Panc1 (cell line): Measurements from ENCODE around the gene POLR2F. TPM values are rescaled to one million over a fixed set of nuclear protein-coding genes. Genes with fewer than 3 reads are reported as not detected.

Experiments used
- ATAC-seq: fragments of 200-7000 bp; cut with Tn5 transposase; 2 replicates; pipeline ENCODE4 v1.9.1; 2020; ENCODE audit warnings: mild to moderate bottlenecking, moderate library complexity
- BruUV-seq: library from RNA; stranded (reverse); fragments of 400-500 nt; replicated peaks from 2 replicates; lab custom pipeline; 2021; lab: Mats Ljungman, UMichigan
- CTCF ChIA-PET: fragments of 300-600 bp; sonication (Branson Sonifier 250); formaldehyde crosslinking; loops from one replicate; lab custom pipeline; 2022; ENCODE audit warnings: antibody characterized with exemption; lab: Charles Lee
- POLR2A ChIA-PET: fragments of 300-600 bp; sonication (Branson Sonifier 250); formaldehyde crosslinking; loops from one replicate; lab custom pipeline; 2022; ENCODE audit warnings: antibody characterized with exemption; lab: Charles Lee
- DNase-seq: peaks from one replicate; pipeline ENCODE4 v3.0.0-alpha.2; 2010; ENCODE audit warnings: low read depth, low spot score
- H3K27ac ChIP-seq: 2 replicates; pipeline ENCODE4 v1.5.1; 2011; ENCODE audit warnings: mild to moderate bottlenecking, low read length, inconsistent platforms
- H3K27me3 ChIP-seq: fragments of 200-500 bp; sonication (Bioruptor generic); 2 replicates; pipeline ENCODE4 v1.6.0; 2014; ENCODE audit warnings: low read length, inconsistent platforms; ENCODE audit not compliant: control insufficient read depth, insufficient read depth
- H3K36me3 ChIP-seq: fragments of 200-500 bp; sonication (Bioruptor generic); 2 replicates; pipeline ENCODE4 v1.5.1; 2014; ENCODE audit warnings: inconsistent platforms, mild to moderate bottlenecking, low read length, moderate library complexity; ENCODE audit not compliant: control insufficient read depth, insufficient read depth
- H3K4me1 ChIP-seq: 2 replicates; pipeline ENCODE4 v1.5.1; 2011; ENCODE audit warnings: inconsistent platforms, mild to moderate bottlenecking, low read length, moderate library complexity; ENCODE audit not compliant: control insufficient read depth, insufficient read depth
- H3K4me3 ChIP-seq, 2 experiments: 2 replicates each; pipeline ENCODE4 v1.5.1; 2011 to 2012; ENCODE audit warnings: low read depth in 2 of 2, low read length in 2 of 2, mild to moderate bottlenecking in 2 of 2, inconsistent platforms in 1 of 2, moderate library complexity in 1 of 2
- H3K9me3 ChIP-seq: fragments of 200-500 bp; sonication (Bioruptor generic); 2 replicates; pipeline ENCODE4 v1.5.1; 2014; ENCODE audit warnings: low read depth, mild to moderate bottlenecking, inconsistent platforms, low read length, moderate library complexity; ENCODE audit not compliant: control insufficient read depth, insufficient read depth
- POLR2AphosphoS5 ChIP-seq: IDR thresholded peaks from 2 replicates; pipeline ENCODE4 v1.6.1; 2012; ENCODE audit warnings: mild to moderate bottlenecking, low read depth, low read length, moderate library complexity
- SIN3A ChIP-seq: IDR thresholded peaks from 2 replicates; pipeline ENCODE4 v1.6.1; 2012; ENCODE audit warnings: low read depth, mild to moderate bottlenecking, low read length, moderate library complexity, borderline replicate concordance; ENCODE audit not compliant: insufficient read depth
- TCF7L2 ChIP-seq: IDR thresholded peaks from 2 replicates; pipeline ENCODE4 v1.6.1; 2011; ENCODE audit warnings: mild to moderate bottlenecking, low read depth, low read length, inconsistent platforms
- in situ Hi-C: cut with HindIII; loops from 2 replicates; pipeline ENCODE4 v1.10.0; 2016; ENCODE audit warnings: low sequenced_read_pairs, low pct_unique_long_range_greater_than_20kb
- intact Hi-C: fragments of 100-400 bp; cut with micrococcal nuclease; formaldehyde crosslinking; loops from one replicate; pipeline ENCODE4 v1.10.0; 2022; ENCODE audit not compliant: unreplicated experiment
- total RNA-seq: library from RNA; stranded (reverse); gene quantifications from one replicate; pipeline ENCODE4 v1.2.1, GENCODE V29; 2021; ENCODE audit not compliant: unreplicated experiment
- TF ChIP-seq, protein P1 (sequence below): fragments of 450-650 bp; IDR thresholded peaks from 2 replicates; pipeline ENCODE4 v1.5.1; 2017; ENCODE audit warnings: mild to moderate bottlenecking
- TF ChIP-seq, protein P2 (sequence below), 2 experiments: IDR thresholded peaks; 2 replicates each; pipeline ENCODE4 v1.6.1; 2011 to 2012; ENCODE audit warnings: low read depth in 2 of 2, control low read depth in 1 of 2, low read length in 1 of 2, mild to moderate bottlenecking in 1 of 2, moderate library complexity in 1 of 2; ENCODE audit not compliant: insufficient read depth in 1 of 2

Gene POLR2F
- total RNA-seq, 1 experiment from 2014 or later: 89.7 TPM

DNA sequence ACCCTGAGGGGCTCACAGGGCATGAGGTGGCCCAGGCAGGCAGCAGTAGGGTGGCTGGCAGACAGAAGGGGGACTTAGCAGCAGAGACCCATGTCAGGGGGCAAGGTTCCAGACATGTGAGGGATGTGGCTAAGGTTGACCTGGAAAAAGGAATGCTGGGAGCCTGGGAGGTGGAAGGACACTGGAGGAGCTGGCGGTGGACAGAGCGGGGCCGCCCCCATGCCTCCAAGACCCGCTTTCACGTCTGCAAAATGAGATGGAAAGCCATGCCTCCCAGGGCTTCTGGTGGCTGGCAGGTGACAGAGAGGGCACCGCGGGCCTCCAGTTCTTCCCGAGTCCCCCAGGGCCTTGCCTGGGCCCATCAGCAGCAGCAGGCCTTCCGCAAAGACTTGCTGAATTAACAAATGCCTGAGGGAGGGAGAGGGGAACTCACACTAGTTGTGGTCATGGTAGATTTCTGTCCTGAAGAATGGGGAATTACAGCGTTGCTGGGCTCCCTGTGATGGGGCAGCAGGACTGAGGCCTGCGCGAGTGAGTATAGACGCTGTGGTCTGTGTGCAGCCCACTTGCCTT is 53.9 kb downstream of the POLR2F start:
- in situ Hi-C loops (no loop called here), intact Hi-C loops (no loop called here)
- POLR2A ChIA-PET: interaction anchor here (0.6 kb wide), 1 partner anchor 43 kb away, joined by 7 read pairs; no protein-coding TSS in a partner anchor
- CTCF ChIA-PET: no interaction called here
- Histone ChIP-seq H3K27me3 (no peaks in the 10 kb centered on the region), H3K4me1 (no peaks in the 10 kb centered on the region), H3K9me3 (no peaks in the 10 kb centered on the region), H3K4me3 (no peak overlapping the region), H3K27ac (no peak overlapping the region), H3K36me3 (no peaks in the 10 kb centered on the region)
- no peak for ATAC-seq
- no TSS peak for BruUV-seq
- TF ChIP-seq TCF7L2 (no peak), SIN3A (no peak), POLR2AphosphoS5 (no peak)
- TF ChIP-seq, protein P1, sequence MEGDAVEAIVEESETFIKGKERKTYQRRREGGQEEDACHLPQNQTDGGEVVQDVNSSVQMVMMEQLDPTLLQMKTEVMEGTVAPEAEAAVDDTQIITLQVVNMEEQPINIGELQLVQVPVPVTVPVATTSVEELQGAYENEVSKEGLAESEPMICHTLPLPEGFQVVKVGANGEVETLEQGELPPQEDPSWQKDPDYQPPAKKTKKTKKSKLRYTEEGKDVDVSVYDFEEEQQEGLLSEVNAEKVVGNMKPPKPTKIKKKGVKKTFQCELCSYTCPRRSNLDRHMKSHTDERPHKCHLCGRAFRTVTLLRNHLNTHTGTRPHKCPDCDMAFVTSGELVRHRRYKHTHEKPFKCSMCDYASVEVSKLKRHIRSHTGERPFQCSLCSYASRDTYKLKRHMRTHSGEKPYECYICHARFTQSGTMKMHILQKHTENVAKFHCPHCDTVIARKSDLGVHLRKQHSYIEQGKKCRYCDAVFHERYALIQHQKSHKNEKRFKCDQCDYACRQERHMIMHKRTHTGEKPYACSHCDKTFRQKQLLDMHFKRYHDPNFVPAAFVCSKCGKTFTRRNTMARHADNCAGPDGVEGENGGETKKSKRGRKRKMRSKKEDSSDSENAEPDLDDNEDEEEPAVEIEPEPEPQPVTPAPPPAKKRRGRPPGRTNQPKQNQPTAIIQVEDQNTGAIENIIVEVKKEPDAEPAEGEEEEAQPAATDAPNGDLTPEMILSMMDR: no peak
- TF ChIP-seq, protein P2, sequence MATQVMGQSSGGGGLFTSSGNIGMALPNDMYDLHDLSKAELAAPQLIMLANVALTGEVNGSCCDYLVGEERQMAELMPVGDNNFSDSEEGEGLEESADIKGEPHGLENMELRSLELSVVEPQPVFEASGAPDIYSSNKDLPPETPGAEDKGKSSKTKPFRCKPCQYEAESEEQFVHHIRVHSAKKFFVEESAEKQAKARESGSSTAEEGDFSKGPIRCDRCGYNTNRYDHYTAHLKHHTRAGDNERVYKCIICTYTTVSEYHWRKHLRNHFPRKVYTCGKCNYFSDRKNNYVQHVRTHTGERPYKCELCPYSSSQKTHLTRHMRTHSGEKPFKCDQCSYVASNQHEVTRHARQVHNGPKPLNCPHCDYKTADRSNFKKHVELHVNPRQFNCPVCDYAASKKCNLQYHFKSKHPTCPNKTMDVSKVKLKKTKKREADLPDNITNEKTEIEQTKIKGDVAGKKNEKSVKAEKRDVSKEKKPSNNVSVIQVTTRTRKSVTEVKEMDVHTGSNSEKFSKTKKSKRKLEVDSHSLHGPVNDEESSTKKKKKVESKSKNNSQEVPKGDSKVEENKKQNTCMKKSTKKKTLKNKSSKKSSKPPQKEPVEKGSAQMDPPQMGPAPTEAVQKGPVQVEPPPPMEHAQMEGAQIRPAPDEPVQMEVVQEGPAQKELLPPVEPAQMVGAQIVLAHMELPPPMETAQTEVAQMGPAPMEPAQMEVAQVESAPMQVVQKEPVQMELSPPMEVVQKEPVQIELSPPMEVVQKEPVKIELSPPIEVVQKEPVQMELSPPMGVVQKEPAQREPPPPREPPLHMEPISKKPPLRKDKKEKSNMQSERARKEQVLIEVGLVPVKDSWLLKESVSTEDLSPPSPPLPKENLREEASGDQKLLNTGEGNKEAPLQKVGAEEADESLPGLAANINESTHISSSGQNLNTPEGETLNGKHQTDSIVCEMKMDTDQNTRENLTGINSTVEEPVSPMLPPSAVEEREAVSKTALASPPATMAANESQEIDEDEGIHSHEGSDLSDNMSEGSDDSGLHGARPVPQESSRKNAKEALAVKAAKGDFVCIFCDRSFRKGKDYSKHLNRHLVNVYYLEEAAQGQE (IDR thresholded peaks at IDR 0.05; ENCODE audit: insufficient read depth in 1 of 2, low read depth in 2 of 2, low read length in 1 of 2): no peak
- no peak for DNase-seq

DNA sequence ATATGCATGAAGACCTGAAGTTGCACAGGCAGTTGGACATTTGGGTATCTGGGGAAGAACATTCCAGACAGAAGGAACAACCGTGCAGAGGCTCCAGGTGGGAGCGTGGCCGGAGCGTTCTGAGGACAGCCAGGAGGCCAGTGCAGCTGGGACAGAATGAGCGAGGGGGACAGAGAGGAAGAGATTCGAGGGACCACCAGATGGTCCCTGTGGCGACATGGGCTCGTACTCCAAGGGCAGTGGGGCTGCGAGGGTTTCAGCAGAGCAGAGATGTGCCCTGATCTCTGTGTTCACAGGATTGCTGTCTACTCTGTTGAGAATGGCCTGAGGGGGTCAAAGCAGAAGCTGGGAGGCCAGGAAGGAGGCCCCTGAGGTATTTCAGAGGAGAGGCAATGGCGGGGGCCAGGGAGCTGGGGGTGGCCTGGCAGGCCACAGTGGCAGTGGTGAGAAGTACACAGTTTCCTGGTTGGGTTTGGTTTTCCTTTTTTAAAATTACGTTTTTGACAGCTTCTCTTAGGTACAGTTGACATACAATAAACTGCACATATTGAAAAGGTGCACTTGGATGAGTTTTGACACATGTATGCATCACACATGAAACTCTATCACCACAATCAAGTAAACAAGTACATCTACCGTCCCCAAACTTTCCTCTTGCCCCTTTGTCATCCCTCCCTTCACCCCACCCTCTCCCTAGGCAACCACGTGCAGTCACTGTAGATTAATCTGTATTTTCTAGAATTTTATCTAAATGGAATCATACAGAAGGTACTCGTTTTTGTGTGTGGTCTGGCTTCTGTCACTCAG is 55.7 kb downstream of the POLR2F start:
- POLR2A ChIA-PET: no interaction called here
- no peak overlapping the region for H3K27ac ChIP-seq
- no peak for DNase-seq
- intact Hi-C loops (no loop called here), in situ Hi-C loops (no loop called here)
- BruUV-seq: no TSS peak
- H3K27me3 ChIP-seq: no peaks in the 10 kb centered on the region
- no peak overlapping the region for H3K4me3 ChIP-seq
- TF ChIP-seq TCF7L2 (no peak), SIN3A (no peak), POLR2AphosphoS5 (no peak)
- TF ChIP-seq, protein P1: no peak
- TF ChIP-seq, protein P2 (IDR thresholded peaks at IDR 0.05; ENCODE audit: insufficient read depth in 1 of 2, low read depth in 2 of 2, low read length in 1 of 2): no peak
- ATAC-seq: no peak
- H3K9me3 ChIP-seq: no peaks in the 10 kb centered on the region
- CTCF ChIA-PET: no interaction called here
- no peaks in the 10 kb centered on the region for H3K4me1 ChIP-seq
- no peaks in the 10 kb centered on the region for H3K36me3 ChIP-seq
